ENCODE results near the gene PLEKHA7.

Gene PLEKHA7

DNA sequence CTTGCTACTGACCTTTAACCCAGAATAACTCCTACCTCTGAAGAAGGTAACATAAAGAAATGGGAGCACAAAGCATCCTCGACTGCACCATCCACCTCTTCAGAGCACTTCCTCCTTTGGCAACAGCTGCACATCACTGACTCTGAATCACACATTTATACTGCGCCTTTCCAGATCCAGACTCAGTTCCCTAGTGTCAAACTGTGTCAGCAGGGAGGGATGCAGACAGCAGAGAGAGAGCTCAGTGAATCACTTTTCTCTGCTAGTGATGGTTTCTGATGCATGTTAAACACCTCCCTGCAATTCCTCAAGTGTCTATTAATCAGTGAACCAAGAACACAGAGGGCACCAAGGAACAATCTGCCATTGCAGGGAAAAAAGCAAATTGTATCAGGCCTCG, 118.9 kb downstream of the PLEKHA7 start:
- Histone ChIP-seq H4K20me1 (ENCODE audit: control insufficient read depth, insufficient read depth, low read depth, low read length) (no peaks in the 10 kb centered on the region), H3F3A (ENCODE audit: control insufficient read depth, insufficient read depth) (no peaks in the 10 kb centered on the region), H3K79me2 (ENCODE audit: control insufficient read depth, low read length) (no peaks in the 10 kb centered on the region), H3K27ac (ENCODE audit: low read depth, low read length) (no peak overlapping the region), H3K9me3 (ENCODE audit: control insufficient read depth, insufficient read depth, low read length) (no peaks in the 10 kb centered on the region), H3K27me3 (ENCODE audit: control insufficient read depth, low read length) (no peaks in the 10 kb centered on the region), H3K4me2 (ENCODE audit: low read length) (no peak overlapping the region), H3K4me1 (ENCODE audit: control insufficient read depth, low read length) (no peaks in the 10 kb centered on the region), H3K36me3 (ENCODE audit: control insufficient read depth, low read length) (no peaks in the 10 kb centered on the region), H3K9me2 (replicated peaks; ENCODE audit: control insufficient read depth, low read length) (no peaks in the 10 kb centered on the region), H3K4me3 (ENCODE audit: low read length) (no peak overlapping the region)
- no peak for TF ChIP-seq EZH2phosphoT487 (IDR thresholded peaks at IDR 0.05; ENCODE audit: borderline replicate concordance, low read length)
- TF ChIP-seq, protein P1, sequence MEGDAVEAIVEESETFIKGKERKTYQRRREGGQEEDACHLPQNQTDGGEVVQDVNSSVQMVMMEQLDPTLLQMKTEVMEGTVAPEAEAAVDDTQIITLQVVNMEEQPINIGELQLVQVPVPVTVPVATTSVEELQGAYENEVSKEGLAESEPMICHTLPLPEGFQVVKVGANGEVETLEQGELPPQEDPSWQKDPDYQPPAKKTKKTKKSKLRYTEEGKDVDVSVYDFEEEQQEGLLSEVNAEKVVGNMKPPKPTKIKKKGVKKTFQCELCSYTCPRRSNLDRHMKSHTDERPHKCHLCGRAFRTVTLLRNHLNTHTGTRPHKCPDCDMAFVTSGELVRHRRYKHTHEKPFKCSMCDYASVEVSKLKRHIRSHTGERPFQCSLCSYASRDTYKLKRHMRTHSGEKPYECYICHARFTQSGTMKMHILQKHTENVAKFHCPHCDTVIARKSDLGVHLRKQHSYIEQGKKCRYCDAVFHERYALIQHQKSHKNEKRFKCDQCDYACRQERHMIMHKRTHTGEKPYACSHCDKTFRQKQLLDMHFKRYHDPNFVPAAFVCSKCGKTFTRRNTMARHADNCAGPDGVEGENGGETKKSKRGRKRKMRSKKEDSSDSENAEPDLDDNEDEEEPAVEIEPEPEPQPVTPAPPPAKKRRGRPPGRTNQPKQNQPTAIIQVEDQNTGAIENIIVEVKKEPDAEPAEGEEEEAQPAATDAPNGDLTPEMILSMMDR (IDR thresholded peaks at IDR 0.05; ENCODE audit: low read depth, low read length, poor library complexity, severe bottlenecking): no peak

GRCh38 chr11:16893456-16894066, 120.7 kb downstream of the PLEKHA7 start:
- no peaks in the 10 kb centered on the region for H3K9me3 ChIP-seq (ENCODE audit: control insufficient read depth, insufficient read depth, low read length)
- no peaks in the 10 kb centered on the region for H3K27me3 ChIP-seq (ENCODE audit: control insufficient read depth, low read length)
- H3K36me3 ChIP-seq (ENCODE audit: control insufficient read depth, low read length): no peaks in the 10 kb centered on the region
- no peaks in the 10 kb centered on the region for H3K4me1 ChIP-seq (ENCODE audit: control insufficient read depth, low read length)
- H3F3A ChIP-seq (ENCODE audit: control insufficient read depth, insufficient read depth): no peaks in the 10 kb centered on the region
- no peak overlapping the region for H3K4me3 ChIP-seq (ENCODE audit: low read length)
- no peak overlapping the region for H3K4me2 ChIP-seq (ENCODE audit: low read length)
- no peaks in the 10 kb centered on the region for H3K79me2 ChIP-seq (ENCODE audit: control insufficient read depth, low read length)
- H3K27ac ChIP-seq (ENCODE audit: low read depth, low read length): no peak overlapping the region
- no peaks in the 10 kb centered on the region for H4K20me1 ChIP-seq (ENCODE audit: control insufficient read depth, insufficient read depth, low read depth, low read length)
- TF ChIP-seq, protein P1 (IDR thresholded peaks at IDR 0.05; ENCODE audit: low read depth, low read length, poor library complexity, severe bottlenecking): no peak
- no peak for TF ChIP-seq EZH2phosphoT487 (IDR thresholded peaks at IDR 0.05; ENCODE audit: borderline replicate concordance, low read length)
- H3K9me2 ChIP-seq (replicated peaks; ENCODE audit: control insufficient read depth, low read length): no peaks in the 10 kb centered on the region

DNA sequence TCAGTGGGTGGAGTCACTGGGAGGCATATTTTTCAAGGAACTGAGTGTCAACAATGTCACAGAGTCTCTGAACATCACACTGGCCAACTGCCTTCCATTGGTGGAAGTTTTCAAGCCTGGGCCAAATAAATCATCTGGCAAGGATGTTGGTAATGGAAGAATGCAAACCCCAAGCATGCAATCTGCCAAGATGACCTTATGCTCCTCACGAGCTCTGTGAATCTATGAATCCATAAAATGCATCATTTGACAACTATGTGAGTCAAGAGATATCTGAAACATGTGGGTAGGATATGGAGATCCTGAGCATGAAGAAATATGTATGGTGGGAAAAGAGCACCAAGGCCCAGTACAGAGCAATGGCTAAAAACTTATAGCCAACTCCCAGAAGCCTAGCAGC, 122.2 kb downstream of the PLEKHA7 start:
- Histone ChIP-seq H3K36me3 (ENCODE audit: control insufficient read depth, low read length) (no peaks in the 10 kb centered on the region), H3K79me2 (ENCODE audit: control insufficient read depth, low read length) (no peaks in the 10 kb centered on the region), H4K20me1 (ENCODE audit: control insufficient read depth, insufficient read depth, low read depth, low read length) (no peaks in the 10 kb centered on the region), H3K4me3 (ENCODE audit: low read length) (no peak overlapping the region), H3K27me3 (ENCODE audit: control insufficient read depth, low read length) (no peaks in the 10 kb centered on the region), H3K27ac (ENCODE audit: low read depth, low read length) (no peak overlapping the region), H3F3A (ENCODE audit: control insufficient read depth, insufficient read depth) (no peaks in the 10 kb centered on the region), H3K9me3 (ENCODE audit: control insufficient read depth, insufficient read depth, low read length) (no peaks in the 10 kb centered on the region), H3K4me1 (ENCODE audit: control insufficient read depth, low read length) (no peaks in the 10 kb centered on the region), H3K9me2 (replicated peaks; ENCODE audit: control insufficient read depth, low read length) (no peaks in the 10 kb centered on the region), H3K4me2 (ENCODE audit: low read length) (no peak overlapping the region)
- no peak for TF ChIP-seq EZH2phosphoT487 (IDR thresholded peaks at IDR 0.05; ENCODE audit: borderline replicate concordance, low read length)
- TF ChIP-seq, protein P1 (IDR thresholded peaks at IDR 0.05; ENCODE audit: low read depth, low read length, poor library complexity, severe bottlenecking): no peak

All from DOHH2 (cell line).